ENCODE data around the gene PRSS22. TPM values are rescaled to one million over a fixed set of nuclear protein-coding genes. Genes with fewer than 3 reads are reported as not detected.

The PRSS22 gene
- total RNA-seq, 1 donor, result not detected

GRCh38 chr16:2819939-2820835 is 37.8 kb downstream of the PRSS22 start:
- H3K4me3 ChIP-seq (ENCODE audit: low read depth, low read length), result no peak overlapping the region
- no peak for DNase-seq (ENCODE audit: low read depth)
- no peak for TF ChIP-seq CTCF (IDR thresholded peaks at IDR 0.05; ENCODE audit: insufficient read depth, low read length)

- no peak overlapping the region for H3K4me3 ChIP-seq (ENCODE audit: low read depth, low read length)
- no peak for DNase-seq (ENCODE audit: low read depth)
- TF ChIP-seq CTCF (IDR thresholded peaks at IDR 0.05; ENCODE audit: insufficient read depth, low read length), result no peak
These were observed 38.6 kb downstream of the PRSS22 start for GRCh38 chr16:2819179-2819938.

- no peak overlapping the region for H3K4me3 ChIP-seq (ENCODE audit: low read depth, low read length)
- TF ChIP-seq CTCF (IDR thresholded peaks at IDR 0.05; ENCODE audit: insufficient read depth, low read length), result no peak
- no peak for DNase-seq (ENCODE audit: low read depth)
These were observed 39.6 kb downstream of the PRSS22 start for GRCh38 chr16:2818272-2818876.

- H3K4me3 ChIP-seq (ENCODE audit: low read depth, low read length), result no peak overlapping the region
- DNase-seq (ENCODE audit: low read depth), result no peak
- TF ChIP-seq CTCF (IDR thresholded peaks at IDR 0.05; ENCODE audit: insufficient read depth, low read length), result no peak
These were observed 40.4 kb downstream of the PRSS22 start for GRCh38 chr16:2817340-2818271.

GRCh38 chr16:2816751-2817339 is 41.1 kb downstream of the PRSS22 start, which contains the start of gene PRSS21:
Gene PRSS21, plus strand, starts transcription at chr16:2817237. Its CDS starts 32 bp downstream, at chr16:2817269.
- TF ChIP-seq CTCF (IDR thresholded peaks at IDR 0.05; ENCODE audit: insufficient read depth, low read length), result no peak
- no peak for DNase-seq (ENCODE audit: low read depth)
- no peak within 1 kb of the TSS for H3K4me3 ChIP-seq (ENCODE audit: low read depth, low read length)
